Measurements from ENCODE around the gene NCOR1.
"Not testable (repeated sequence)": the region's sequence is repeated elsewhere in the genome, so short reads cannot be mapped to it uniquely, and the experiment has no call there.

The NCOR1 gene

DNA sequence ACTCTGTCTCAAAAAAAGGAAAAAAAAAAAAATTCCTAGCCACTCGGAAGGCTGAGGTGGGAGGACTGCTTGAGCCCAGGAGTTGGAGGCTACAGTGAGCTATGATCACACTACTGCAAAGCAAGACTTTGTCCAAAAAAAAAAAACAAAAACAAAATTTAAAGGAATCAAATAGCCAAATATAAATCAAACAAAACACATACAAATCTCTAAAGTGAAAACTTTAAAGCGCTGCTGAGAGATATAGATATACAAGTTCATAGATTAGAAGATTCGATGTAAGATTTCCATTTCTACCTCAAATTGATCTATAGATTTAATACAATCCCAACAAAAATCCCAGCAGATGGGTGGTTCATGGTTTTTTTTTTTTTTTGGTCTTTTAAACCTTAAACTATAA, 132.1 kb downstream of the NCOR1 start:
- DNase-seq, result no peak

DNA sequence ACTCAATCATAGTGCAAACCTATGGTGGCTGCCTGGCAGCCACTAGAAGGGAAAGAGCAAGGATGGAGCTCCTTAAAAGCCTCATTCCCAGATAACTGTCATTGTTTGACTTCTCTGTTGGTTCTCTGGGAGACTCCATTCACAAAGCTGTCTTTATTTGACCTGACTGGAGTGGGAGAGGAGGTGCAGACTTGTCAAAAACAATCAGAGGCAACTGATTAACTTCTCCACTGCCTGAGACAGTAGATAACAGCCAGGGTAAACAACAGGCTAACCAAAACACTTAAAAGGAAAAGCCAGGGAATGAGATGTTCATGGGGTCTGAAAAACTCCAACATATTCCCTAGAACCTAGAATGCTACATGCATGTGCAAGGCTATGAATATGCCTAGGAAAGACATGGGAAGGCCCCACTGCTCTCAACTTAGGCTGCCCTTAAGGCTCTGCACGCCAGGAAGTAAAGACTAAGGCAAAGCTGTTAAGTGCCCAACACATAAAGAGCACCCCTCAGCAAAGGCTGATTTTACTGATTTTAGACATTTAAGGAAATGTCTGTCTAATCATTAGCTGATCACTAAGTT, 133.7 kb downstream of the NCOR1 start:
- no peak for DNase-seq

DNA sequence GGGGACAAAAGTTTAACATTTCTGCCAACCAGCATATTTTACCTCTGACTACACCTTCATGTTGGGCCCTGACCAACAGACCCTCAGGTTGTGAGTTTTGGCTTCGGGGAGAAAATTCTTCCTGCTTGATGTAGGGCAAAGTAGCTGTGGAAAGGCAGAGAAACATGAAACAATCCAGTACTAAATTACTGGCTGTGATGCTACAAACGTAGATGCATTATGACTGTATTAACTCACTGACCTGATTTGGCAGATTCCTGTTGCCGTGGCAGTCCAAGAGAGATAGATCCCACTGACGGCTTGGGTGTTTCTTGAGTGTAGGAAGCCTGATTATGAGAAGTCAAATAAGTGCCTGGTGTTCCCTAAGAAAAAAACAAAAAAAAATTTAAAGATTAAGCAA, 135.0 kb downstream of the NCOR1 start:
- no peak for DNase-seq

DNA sequence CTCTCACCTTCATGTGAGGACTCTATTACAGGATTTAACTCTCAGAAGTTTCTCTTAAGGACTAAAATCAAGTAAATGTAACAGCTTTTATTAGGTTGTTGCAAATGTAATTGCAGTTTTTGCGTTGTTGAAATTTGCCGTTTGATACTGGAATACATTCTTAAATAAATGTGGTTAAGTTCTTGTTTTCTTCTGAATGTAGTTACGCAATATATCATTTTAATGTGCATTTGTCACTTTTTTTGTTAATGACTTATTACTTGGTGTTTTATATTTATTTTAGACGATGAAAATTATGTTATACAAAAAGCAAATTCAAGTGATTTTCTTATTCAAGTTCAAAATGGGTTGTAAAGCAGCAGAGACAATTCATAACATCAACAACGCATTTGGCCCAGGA, 139.4 kb downstream of the NCOR1 start:
- no peak for DNase-seq

DNA sequence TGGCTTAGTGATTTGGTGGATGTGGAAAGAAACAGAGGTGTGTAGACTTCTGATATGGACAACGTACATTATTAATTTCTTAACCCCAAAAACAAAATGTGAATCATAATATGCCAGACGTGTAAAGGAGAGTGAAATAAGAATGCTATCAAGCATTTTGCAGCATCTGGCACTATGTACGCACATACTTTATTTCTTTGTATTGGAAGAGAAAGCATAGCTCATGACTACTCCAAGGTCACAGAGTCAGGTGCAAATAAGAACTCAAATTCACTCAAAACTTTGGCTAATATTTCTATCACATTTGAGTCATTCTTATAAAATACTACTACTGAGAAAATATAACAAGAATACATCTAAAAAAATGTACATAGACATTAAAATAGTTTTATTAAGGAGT, 140.9 kb downstream of the NCOR1 start:
- DNase-seq, result no peak

DNA sequence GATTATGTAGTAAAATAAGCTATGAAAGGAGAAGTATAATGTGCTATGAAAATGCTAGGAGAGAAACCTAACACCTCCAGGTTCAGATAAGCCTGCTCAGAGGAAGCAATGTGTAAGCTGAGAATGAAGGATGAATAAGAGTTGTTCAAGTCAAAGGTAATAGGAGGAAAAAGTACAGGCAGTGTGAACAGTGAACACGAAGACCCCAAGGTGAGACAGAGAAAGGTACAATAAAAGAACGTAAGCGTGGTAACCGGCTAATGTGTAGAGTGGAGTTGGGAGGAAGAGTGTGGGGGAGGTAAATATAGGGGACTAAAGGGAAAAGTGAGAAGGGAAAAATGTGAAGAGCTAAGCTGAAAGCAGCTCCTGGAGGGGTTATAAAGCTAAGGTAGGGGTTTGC, 141.5 kb downstream of the NCOR1 start:
- no peak for DNase-seq

DNA sequence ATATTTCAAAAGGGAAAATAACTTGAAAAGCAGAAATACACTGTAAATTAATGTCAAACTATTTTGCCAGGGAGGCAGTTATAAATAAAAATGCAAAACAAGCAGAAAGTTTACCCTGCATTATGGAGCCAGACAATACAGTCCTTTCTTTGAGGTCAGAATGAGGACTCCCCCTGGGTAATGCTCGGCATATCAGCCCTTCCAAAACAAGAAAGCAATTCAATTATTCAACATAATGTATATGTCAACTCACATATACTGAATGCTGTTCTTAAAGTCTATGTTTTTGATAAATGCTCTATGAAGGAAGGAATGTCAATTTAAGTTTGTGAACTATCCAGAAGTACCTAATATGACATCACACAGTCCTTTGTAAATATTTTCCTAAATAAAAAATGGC, 143.3 kb downstream of the NCOR1 start:
- no peak for DNase-seq

DNA sequence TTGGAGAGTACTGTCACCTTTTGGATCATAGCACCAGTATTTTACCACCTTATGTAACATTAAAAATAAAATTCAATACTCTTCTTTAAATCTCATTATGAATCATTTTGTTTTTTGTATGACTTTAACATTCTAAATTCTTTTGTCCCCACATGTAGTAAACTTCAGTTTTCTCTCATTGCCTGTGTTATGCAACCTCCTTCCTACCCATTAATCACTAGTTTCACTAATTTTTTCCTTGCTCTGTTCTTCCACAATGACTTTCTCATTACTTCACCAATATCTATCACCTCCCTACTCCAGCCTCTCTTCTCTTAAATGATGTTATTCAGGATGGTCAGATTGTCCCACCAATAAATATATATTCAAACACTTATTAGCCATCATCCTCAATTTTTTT, 147.0 kb downstream of the NCOR1 start:
- no peak for DNase-seq

DNA sequence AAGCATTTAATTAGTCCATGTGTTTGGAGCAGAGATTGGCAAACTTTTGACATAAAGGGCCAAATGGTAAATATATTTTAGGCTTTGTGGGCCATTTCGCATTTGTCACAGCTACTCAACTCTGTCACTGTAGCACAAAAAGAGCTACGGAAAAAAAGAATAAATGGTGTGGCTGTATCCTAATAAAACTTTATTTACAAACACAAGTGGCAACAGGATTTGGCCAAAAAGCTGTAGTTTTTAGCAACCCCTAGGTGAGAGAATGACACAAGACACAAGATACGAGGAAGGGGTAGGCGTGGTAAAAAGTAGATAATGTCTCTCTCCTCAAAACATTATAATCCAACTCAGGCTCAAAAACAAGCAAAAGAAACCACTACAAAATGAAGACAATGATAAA, 149.2 kb downstream of the NCOR1 start:
- DNase-seq, result no peak

DNA sequence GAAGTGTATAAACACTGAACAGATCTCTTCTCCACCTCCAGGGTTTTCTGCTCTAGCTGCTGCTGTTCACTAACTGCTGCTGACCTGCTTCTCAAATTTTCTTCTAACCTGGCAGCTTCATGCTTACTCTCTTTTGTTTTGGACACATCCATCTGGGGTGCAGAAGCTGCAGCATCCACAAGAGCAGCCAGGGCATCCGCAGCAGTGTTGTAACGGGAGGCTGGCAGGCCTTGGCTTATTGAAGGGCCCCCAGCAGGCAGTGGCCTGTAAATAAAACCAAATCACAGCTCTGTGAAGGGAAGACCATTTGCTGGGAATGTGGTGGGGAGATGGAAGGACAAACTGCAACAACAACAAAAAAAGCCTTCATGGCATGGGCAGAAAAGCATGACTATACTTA, 153.7 kb downstream of the NCOR1 start:
- DNase-seq, result no peak

DNA sequence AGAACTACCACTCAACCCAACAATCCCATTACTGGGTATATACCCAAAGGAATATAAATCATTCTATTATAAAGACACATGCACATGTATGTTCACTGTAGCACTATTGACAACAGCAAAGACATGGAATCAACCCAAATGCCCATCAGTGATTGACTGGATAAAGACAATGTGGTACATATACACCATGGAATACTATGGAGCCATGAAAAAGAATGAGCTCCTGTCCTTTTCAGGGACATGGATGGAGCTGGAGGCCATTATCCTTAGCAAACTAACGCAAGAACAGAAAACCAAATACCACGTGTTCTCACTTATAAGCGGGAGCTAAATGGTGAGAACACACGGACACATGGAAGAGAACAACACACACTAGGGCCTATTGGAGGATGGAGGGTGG, 160.2 kb downstream of the NCOR1 start:
- DNase-seq, result not testable (repeated sequence)

DNA sequence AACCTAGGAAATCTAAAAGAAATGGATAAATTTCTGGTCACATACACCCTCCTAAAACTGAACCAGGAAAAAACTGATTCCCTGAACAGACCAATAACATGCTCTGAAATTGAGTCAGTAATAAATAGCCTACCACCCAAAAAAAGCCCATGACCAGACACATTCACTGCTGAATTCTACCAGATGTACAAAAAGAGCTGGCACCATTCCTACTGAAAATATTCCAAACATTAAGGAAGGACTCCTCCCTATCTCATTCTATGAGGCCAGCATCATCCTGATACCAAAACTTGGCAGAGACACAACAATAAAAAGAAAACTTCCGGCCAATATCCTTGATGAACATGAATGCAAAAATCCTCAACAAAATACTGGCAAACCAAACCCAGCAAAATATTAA, 162.8 kb downstream of the NCOR1 start:
- DNase-seq, result no peak

DNA sequence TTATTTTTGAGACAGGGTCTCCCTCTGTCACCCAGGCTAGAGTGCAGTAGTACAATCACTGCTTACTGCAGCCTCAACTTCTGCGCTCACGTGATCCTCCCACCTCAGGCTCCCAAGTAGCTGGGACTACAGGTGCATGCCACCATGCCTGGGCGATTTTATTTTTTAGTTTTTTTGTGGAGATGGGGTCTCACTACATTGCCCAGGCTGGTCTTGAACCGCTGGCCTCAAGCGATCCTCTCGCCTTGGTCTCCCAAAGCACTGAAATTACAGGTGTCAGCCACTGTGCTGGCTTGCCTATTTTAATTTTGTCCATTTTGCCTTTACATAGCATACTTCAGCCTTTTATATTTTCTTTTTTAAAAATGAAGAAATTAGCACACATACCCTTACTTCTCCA, 164.5 kb downstream of the NCOR1 start:
- no peak for DNase-seq

DNA sequence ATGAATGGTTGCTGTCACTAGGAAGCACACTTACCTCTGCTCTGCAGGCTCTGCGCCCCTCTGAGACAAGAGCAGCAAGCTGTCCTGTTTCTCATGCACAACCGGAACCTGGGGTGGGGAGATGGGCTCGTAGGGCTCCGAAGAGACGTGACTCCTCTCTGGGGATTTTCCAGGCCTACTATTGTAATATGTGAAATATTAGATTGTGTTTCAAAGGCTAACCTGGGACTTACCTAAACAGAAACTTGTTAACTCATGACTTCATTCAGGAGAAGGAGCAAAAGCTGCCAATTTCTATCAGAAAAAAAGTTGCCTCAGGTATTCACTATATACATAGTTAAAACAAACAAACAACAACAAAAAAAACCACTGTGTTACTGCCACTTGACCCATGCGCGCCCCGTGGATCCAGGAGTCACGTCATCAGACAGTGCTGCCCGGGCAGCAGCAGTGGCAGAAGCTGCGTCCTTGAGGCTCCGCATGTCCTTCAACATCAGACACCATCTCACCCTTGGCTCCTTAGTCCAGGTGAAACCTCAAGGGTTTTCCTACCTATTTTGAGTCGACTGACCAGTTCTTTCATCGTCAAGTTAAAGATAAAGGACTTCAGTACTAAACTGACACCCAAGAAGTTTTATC, 166.4 kb downstream of the NCOR1 start:
- no peak for DNase-seq

DNA sequence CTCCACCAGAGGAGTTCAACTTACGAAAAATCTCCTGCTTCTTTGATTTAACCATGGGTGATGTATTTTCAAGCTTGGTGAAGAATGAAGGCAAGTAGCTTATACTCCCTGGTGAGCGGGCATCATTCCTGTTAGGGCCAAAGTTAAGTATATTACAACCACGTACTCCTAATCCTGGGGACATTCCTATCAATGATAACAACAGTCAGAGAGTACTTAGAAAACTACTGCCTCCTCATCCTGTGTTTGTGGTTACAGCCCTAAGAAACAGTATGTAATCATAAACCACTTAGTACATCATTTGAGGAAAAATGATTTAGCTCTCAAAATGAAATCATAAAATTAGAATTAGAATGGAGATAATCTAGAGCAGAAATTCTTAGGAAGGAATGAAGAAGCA, 168.4 kb downstream of the NCOR1 start:
- DNase-seq, result no peak

DNA sequence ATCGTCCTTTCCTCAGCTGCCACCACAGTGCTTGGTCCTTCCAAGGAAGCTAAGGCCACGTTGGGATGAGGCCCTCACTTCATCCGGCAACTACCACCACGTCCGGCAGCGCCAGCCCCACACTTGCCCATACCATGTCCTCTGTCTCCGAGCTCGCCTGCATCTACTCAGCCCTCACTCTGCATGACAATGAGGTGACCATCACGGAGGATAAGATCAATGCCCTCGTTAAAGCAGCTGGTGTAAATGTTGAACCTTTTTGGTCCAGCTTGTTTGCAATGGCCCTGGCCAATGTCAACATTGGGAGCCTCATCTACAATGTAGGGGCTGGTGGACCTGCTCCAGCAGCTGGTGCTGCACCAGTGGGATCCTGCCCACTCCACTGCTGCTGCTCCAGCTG, 170.8 kb downstream of the NCOR1 start:
- no peak for DNase-seq

DNA sequence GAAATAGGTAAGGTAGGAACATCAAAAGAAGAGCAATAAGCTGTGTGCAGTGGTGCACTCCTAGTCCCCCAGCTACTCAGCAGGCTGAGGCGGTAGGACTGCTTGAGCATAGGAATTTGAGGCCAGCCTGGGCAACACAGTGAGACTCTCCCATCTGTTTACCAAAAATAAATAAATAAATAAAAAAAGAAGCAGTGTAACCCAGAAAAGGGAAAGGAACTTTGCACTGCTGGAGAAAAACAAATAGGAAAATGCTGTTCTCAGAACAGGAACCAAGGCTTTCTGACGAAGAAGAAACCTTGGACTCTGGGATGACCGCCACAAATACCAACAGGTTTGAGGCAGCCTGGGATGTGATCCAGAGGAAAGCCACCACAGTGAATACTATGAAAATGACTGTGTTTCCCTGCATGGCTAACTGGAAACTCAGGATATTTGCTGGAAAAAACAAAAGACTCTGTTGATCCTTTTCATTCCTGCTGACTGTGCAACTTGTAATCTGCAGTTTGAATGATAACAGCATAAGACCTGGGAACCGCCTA, 174.6 kb downstream of the NCOR1 start:
- no peak for DNase-seq

DNA sequence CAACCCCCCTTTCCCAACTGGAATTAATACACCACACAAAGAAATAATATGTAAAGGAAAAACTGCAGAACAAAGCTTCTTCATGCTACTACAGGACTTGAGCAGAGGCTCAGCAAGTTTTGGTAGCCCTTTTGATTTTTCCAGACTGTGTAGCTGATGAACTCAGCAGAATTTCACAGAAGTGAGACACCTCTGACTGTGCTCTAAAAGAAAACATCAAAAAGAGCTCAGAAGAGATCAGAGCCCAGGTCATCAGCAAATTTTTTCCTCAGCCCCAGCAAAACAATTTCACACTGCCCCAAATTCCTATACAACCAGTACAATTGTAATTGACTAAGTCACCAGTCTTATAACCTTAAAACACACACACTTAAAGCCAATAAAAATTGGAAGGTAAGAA, 177.7 kb downstream of the NCOR1 start:
- DNase-seq, result no peak

DNA sequence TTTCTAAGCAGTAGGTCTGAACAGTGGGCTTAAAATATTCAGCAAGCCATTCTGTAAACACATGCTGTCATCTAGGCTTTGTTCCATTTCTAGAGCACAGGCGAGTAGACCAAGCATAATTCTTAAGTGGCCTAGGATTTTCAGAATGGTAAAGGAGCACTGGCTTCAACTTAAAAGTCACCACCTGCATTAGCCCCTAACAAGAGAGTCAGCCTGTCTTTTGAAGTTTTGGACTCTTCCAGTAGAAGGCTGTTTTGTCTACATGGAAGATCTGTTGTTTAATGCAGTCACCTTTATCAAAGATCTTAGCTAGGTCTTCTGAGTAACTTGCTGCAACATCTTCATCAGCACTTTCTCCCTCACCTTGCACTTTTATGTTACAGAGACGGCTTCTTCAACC, 179.1 kb downstream of the NCOR1 start:
- no peak for DNase-seq

DNA sequence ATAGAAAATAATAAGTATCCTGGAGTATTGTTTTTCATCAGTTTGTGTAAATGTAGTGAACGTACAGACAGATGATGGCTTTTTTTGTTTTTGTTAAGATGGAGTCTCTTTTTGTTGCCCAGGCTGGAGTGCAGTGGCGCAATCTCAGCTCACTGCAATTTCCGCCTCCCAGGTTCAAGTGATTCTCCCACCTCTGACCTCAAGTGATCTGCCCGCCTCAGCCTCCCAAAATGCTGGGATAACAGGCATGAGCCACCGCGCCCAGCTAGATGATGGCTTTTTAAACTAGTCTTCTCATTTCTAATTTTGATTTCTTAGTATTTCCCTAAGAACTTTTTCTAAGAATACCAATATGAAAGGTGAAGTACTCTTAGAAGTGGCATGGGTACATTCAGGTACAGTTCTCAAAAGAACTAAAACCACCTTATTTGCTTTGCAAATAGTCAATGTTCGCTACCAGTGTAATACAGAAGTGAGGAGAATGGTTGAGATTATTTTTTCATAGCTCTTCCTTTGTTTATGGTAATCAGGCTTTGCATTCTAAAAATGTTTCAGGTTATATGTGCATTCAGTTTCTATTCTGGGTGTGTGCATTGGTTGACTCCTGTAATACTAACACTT, 181.5 kb downstream of the NCOR1 start:
- no peak for DNase-seq

DNA sequence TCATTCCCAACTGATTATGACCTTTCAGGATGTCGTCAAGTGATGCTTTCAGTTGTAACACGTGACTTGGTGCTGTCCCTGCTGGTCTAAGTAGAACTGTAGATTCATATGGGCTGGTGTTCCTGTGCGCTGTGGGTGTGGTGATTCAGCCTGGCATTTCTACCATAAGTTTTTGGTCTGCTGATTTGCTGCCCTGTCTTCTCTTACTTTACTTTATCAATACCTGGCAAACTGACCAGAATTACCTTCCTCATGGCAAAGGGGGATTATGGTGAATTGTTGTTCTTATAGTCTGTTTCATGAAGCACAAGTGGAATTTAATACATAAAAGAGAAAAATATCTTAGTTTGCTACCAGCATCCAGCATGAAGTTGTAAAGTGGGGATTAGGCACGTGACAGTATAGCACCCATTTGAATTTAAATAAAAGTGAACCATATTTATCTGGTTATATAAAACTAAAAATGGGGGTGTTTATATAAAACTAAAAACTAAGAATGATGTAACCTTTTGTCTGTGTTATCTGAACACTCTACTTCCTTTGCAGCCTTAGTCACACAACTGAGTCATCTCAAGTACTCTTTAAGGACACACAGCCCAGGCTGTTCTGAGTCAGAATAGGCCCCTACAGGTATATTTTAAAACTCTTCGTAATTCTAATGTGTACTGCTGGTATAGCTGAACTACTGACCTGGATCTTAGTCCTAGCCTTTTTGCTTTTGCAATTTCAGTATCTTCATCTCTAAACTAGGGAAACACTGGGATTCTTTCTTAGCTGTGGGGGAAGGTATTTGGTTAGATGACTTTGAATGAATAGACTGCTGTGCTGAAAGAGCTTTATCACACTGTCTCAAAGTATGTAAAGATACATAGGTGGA, 187.4 kb downstream of the NCOR1 start:
- DNase-seq, result no peak

DNA sequence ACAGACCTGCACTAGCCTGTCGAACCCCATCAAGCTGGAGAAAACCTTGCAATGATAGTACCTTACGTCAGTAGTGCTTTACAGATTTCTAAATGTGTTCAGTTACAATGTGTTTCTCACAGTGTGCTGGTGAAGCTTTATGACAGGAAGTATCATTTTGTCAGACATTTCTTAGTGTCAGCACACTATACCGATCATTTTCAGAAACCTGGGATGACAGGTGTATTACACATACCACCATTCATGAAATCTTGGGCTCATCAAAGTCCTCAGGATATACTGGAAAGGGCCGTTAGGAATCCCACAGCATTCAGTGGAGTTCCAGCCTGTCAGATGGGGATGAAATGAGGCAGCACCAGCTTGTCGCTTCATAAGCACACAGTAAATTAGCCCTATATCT, 188.4 kb downstream of the NCOR1 start:
- no peak for DNase-seq

DNA sequence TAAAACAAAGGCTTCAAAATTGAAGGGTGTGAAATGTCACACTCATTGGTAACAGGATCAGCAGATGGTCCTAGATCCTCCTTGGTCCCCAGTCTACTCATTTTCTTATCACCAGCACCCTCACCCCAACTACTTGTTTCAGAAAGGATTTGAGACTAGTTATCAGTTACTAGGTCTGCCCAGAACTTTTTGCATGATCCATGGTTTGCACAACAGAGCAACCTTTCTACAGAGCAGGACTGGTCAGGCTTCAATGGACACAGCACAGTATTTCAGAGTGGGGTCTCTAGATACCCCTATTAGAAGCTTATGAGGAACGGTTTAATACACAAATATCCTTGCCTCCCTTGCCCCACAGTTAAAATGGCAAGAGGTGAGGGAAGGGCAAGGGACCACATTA, 190.1 kb downstream of the NCOR1 start:
- DNase-seq, result no peak

DNA sequence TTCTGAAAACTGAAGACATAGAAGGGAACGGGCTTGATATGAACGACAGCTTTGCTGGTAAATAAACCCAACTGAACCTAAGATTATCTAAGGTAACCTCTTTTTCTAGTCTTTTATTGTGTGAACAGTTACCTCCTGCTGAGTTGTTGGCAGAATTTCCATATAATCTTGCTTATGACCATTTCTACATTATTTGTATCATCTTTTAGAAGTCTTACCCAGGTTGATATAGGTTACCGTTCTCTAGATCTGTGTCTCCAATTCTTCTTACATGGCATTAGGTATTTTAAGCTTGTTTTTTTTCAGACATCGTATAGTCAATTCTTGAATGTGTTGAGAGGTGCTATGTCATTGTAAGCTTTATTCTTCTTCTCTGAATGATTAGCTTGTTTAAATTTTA, 191.5 kb downstream of the NCOR1 start:
- DNase-seq, result no peak
